Psoas muscle (tissue), 8 donors: ENCODE measurements around the gene EFS. TPM values are rescaled to one million over a fixed set of nuclear protein-coding genes. Genes with fewer than 3 reads are reported as not detected.

Source experiments
- ATAC-seq, 4 donors: fragments of 200-7000 bp; cut with Tn5 transposase; one replicate each; pipeline ENCODE4 v1.9.1; 2020; ENCODE audit warnings: moderate library complexity in 3 of 4, mild to moderate bottlenecking in 2 of 4
- DNase-seq, 2 donors: peaks; one replicate each; pipeline ENCODE4 v3.0.0-alpha.2; 2020
- H3K27ac ChIP-seq: fragments of 200-600 bp; one replicate; pipeline ENCODE4 v1.8.0; 2022
- H3K27me3 ChIP-seq, 3 donors: fragments of 200-600 bp in 1 of 3; one replicate each; pipeline versions ENCODE4 v1.6.1 to v1.8.0; 2013 to 2022; ENCODE audit warnings: low read length in 2 of 3, mild to moderate bottlenecking in 2 of 3, moderate library complexity in 1 of 3; ENCODE audit not compliant: insufficient read depth in 3 of 3
- H3K36me3 ChIP-seq, 2 donors: fragments of 200-600 bp in 1 of 2; one replicate each; pipeline versions ENCODE4 v1.6.1 to v1.8.0; 2013 to 2022; ENCODE audit warnings: low read depth in 1 of 2, mild to moderate bottlenecking in 1 of 2, moderate library complexity in 1 of 2; ENCODE audit not compliant: insufficient read depth in 1 of 2
- H3K4me1 ChIP-seq: fragments of 200-600 bp; one replicate; pipeline ENCODE4 v1.8.0; 2022
- H3K4me3 ChIP-seq: fragments of 200-600 bp; one replicate; pipeline ENCODE4 v1.8.0; 2022; ENCODE audit warnings: mild to moderate bottlenecking
- H3K9me3 ChIP-seq: fragments of 200-600 bp; one replicate; pipeline ENCODE4 v1.8.0; 2022
- CTCF ChIP-seq: fragments of 200-600 bp; IDR thresholded peaks from one replicate; pipeline ENCODE4 v1.8.0; 2022; ENCODE audit warnings: antibody characterized with exemption
- WGBS, 3 donors: extraction: QIAGEN DNeasy Blood & Tissue Kit; methylation state at CpG; one replicate each; pipeline versions ENCODE4 v1.1.6 to v1.1.7; 2013; 5-methylcytosine and 5-hydroxymethylcytosine counted together
- intact Hi-C, 2 donors: fragments of 100-400 bp; cut with DNase I; formaldehyde crosslinking; loops; one replicate each; pipeline versions ENCODE4 v1.11.0 to v1.14.2; 2022
- long read RNA-seq, 2 donors: library from polyadenylated mRNA; unstranded; transcript quantifications; one replicate each; pipeline ENCODE4 v2.0.0, GENCODE V29; 2021
- polyA plus RNA-seq, 3 donors: library from polyadenylated mRNA; stranded (reverse); fragments of 200-250 nt; gene quantifications; one replicate each; pipeline ENCODE4 v1.2.3, GENCODE V29; 2013
- total RNA-seq, 4 donors: library from RNA; stranded (reverse); fragmentation: NEBNext Ultra II Directional in 2 of 4; extraction: Animal tissue kit (Norgen Biotek cat#: 25700) in 2 of 4; gene quantifications; one replicate each; pipeline versions ENCODE4 v1.2.1 to v1.2.4, GENCODE V29; 2021 to 2023
- donor health status: healthy with polysubstance abuse.
- donor health status: DM: no; HTN: no; CAD: no; lungs with moderate emphysema.
- donor health status: Bipolar disorder and iron deficiency.
- donor health status: healthy.
- donor health status: DM: yes; HTN: yes; CAD: no.
- donor health status: DM: no; HTN: no; CAD: no.
- donor health status: DM: no; HTN: no; CAD: no.
- donor health status: DM: yes; HTN: yes; CAD: no.

The EFS gene
- total RNA-seq (1 to 10 TPM in 3 of 4 donors, under 1 TPM in 1; 0.93 to 2.5 (median 1.4) TPM), polyA plus RNA-seq (1 to 10 TPM in 2 of 3 donors, under 1 TPM in 1; 0.98 to 1.1 (median 1.1) TPM)
- long read RNA-seq, donor 1, result 0 reads
- long read RNA-seq, donor 2, result 0 reads

DNA sequence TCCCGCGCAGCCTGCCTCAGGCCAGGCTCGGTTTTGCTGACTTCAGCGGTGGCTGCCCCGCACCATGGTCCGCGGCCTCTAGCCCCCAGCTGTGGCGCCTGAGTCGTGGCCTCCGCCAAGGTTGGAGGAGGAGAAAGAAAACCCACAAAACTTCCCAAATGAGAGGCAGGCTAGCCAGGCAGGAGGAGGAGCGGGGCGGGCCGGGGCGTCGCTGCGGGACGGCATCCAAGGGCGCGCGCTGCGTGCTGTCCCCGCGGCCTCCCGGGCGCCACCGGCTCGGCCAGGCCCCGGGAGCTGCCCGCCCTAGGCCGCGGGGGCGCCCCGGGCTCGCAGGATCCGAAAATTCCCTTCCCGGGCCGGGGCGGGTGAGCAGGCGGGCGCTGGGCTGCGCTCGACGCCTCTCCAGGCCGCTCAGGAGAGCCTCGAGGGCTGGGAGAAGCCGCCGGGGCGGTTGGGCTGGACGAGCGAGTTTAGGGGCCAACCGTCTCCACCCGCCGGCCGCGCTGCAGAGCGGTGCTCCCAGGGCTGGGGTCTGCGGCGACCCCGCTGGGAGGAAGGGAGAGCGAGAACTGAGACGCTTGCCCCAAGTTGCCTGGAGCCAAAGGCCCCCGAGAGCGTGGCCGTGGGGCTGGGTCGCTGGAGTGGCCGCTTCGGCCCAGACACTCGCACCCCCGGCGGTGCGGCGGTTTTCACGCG is at the start of gene EFS:
EFS (minus strand) TSS at position 137 of the 696 bp plus-strand sequence. CDS start 147 bp downstream, outside the sequence.
- H3K4me1 ChIP-seq, result no peaks in the 10 kb centered on the region
- no peaks in the 10 kb centered on the region for H3K9me3 ChIP-seq
- ATAC-seq (peak; percentile 31 to 64 (median 44)), DNase-seq (peak in 1 of 2 donors; percentile 58)
- H3K4me3 ChIP-seq, result peak within 1 kb of the TSS; percentile 65
- H3K36me3 ChIP-seq, result no peaks in the 10 kb centered on the region
- 3 to 10% (median 6%) methylated on average over 43 to 74 of the region's 74 CpGs for WGBS, 3 donors
- H3K27me3 ChIP-seq, result peaks cover 0 to 33% (median 7%) of the 10 kb centered on the region in 3 donors
- no peak for TF ChIP-seq CTCF
- intact Hi-C loops, result no loop called here
- peak within 1 kb of the TSS; percentile 61 for H3K27ac ChIP-seq

- no peak for TF ChIP-seq CTCF
- 54 to 72% (median 67%) methylated on average over 3 of the region's 3 CpGs for WGBS, 3 donors
- intact Hi-C loops, result no loop called here
- Histone ChIP-seq H3K4me3 (no peak overlapping the region), H3K36me3 (peaks cover 0 to 40% of the 10 kb centered on the region in 2 donors), H3K27ac (no peak overlapping the region), H3K9me3 (no peaks in the 10 kb centered on the region), H3K4me1 (no peaks in the 10 kb centered on the region), H3K27me3 (no peaks in the 10 kb centered on the region)
- ATAC-seq, result no peak
- no peak for DNase-seq
Observed at GRCh38 chr14:23414254-23414653, 49.3 kb upstream of the EFS start.

DNA sequence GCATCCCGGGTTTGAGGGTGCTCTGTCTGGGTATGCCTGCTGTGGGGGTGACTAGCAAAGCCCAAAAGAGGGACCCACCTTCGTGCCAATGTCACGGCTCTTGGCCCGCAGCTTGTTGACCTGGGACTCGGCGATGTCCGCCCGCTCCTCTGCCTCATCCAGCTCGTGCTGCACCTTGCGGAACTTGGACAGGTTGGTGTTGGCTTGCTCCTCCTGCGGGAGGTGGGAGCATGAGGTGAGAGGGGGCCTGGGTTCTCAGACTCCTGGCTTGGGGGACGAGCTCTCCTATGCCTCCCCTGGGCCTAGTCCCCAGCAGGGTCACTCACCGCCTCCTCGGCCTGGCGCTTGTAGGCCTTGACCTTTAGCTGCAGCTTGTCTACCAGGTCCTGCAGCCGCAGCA is 48.7 kb upstream of the EFS start:
- Histone ChIP-seq H3K4me1 (no peaks in the 10 kb centered on the region), H3K36me3 (peaks cover 0 to 34% of the 10 kb centered on the region in 2 donors), H3K4me3 (no peak overlapping the region), H3K9me3 (no peaks in the 10 kb centered on the region), H3K27me3 (no peaks in the 10 kb centered on the region), H3K27ac (no peak overlapping the region)
- intact Hi-C loops, result no loop called here
- WGBS, 3 donors, result 58 to 61% (median 60%) methylated on average over 16 of the region's 16 CpGs
- no peak for ATAC-seq
- no peak for TF ChIP-seq CTCF
- DNase-seq, result no peak

DNA sequence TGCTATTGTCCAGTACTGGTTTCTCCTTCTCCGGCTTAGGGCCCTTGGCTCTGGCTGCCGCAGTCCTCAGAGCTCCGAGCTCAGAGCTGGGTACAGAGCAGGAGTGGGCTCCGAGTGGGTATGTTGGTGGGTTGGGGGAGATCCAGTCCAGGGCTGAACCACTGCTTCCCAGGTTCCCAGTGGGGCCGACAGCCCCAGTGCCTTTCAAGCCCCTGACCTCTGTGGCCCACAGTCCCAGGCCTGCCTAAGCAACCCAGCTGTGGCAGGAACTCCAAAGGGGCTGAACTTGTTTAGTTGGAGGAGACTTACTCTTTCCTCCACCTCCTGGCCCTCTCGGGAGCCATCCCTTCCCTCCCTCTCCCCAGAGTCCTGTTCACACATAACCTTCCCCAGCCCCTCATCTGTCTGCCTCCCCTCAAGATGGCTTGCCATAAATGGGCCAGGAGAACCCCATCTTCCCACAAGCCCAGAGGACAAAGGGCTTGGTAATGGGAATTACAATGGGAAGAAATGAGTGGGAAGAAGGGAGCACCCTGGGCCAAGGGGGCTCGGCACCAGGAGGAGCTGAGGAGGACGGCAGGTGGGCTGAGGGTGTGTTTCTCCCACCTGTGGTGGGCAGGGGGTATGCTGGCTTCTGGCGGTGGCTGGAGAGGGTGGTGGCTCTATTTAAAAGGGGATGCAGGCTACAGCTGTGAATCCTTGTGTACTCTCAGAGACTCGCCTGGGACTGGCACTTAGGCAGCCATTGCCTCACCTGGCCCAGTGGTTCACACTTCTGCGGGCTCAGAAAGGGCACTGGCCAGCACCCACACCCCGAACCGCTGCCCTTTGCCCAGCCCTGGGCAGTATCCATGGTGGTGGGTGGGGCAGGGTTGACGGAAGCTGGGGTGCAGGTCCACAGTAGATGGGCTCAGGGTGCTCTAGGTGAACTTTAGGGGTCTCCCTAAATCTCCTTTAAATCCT is 46.9 kb upstream of the EFS start:
- no peak for ATAC-seq
- Histone ChIP-seq H3K27ac (peak overlapping the region; percentile 5), H3K4me3 (no peak overlapping the region), H3K27me3 (no peaks in the 10 kb centered on the region), H3K36me3 (peaks cover 0 to 29% of the 10 kb centered on the region in 2 donors), H3K9me3 (no peaks in the 10 kb centered on the region), H3K4me1 (no peaks in the 10 kb centered on the region)
- intact Hi-C loops, result no loop called here
- 40 to 53% (median 49%) methylated on average over 14 of the region's 14 CpGs for WGBS, 3 donors
- DNase-seq, result peak in 1 of 2 donors; percentile 48
- no peak for TF ChIP-seq CTCF
